ENCODE results near the gene OR52E4.

Gene OR52E4

GRCh38 chr11:5933116-5933515, 52.7 kb downstream of the OR52E4 start:
- Histone ChIP-seq H3K36me3 (no peaks in the 10 kb centered on the region), H3K9me3 (no peaks in the 10 kb centered on the region), H3K27ac (no peak overlapping the region), H3K27me3 (no peaks in the 10 kb centered on the region), H3K4me1 (ENCODE audit: control insufficient read depth in 1 of 2, insufficient read depth in 1 of 2, low read depth in 1 of 2, low read length in 1 of 2) (no peaks in the 10 kb centered on the region), H3K4me3 (ENCODE audit: low read depth in 1 of 2, low read length in 1 of 2) (no peak overlapping the region)
- TF ChIP-seq, protein P1, sequence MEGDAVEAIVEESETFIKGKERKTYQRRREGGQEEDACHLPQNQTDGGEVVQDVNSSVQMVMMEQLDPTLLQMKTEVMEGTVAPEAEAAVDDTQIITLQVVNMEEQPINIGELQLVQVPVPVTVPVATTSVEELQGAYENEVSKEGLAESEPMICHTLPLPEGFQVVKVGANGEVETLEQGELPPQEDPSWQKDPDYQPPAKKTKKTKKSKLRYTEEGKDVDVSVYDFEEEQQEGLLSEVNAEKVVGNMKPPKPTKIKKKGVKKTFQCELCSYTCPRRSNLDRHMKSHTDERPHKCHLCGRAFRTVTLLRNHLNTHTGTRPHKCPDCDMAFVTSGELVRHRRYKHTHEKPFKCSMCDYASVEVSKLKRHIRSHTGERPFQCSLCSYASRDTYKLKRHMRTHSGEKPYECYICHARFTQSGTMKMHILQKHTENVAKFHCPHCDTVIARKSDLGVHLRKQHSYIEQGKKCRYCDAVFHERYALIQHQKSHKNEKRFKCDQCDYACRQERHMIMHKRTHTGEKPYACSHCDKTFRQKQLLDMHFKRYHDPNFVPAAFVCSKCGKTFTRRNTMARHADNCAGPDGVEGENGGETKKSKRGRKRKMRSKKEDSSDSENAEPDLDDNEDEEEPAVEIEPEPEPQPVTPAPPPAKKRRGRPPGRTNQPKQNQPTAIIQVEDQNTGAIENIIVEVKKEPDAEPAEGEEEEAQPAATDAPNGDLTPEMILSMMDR (IDR thresholded peaks at IDR 0.05), result no peak

Measured in neutrophil (primary cell).